ENCODE data around the gene CDH23. TPM values are rescaled to one million over a fixed set of nuclear protein-coding genes. Genes with fewer than 3 reads are reported as not detected.
A peak's percentile ranks its signal among the peaks of the same experiment; 100 is the strongest.

The CDH23 gene
- polyA plus RNA-seq, 2 of the 4 experiments (the other 2 are of a cell fraction), result 1.1 to 2.3 TPM

GRCh38 chr10:71529207-71529827 is 132.6 kb downstream of the CDH23 start:
- no peak for TF ChIP-seq RAD21 (conservative IDR thresholded peaks at IDR 0.05 in 1 of 2, IDR thresholded peaks at IDR 0.05 in 1 of 2)
- TF ChIP-seq RARB (CRISPR knock-in tag; IDR thresholded peaks at IDR 0.05), result no peak
- TF ChIP-seq FOXS1 (CRISPR knock-in tag; IDR thresholded peaks at IDR 0.05), result no peak
- TF ChIP-seq NFE2L2 (conservative IDR thresholded peaks at IDR 0.05; ENCODE audit: low read length), result no peak
- no peak for TF ChIP-seq NR3C1 (IDR thresholded peaks at IDR 0.05)
- no peak for TF ChIP-seq CBX2 (IDR thresholded peaks at IDR 0.05; ENCODE audit: borderline replicate concordance, low read depth)
- TF ChIP-seq USF2 (IDR thresholded peaks at IDR 0.05), result no peak
- TF ChIP-seq TP53 (CRISPR knock-in tag; IDR thresholded peaks at IDR 0.05), result no peak
- TF ChIP-seq GATA3 (IDR thresholded peaks at IDR 0.05; ENCODE audit: borderline replicate concordance), result no peak
- POLR2A ChIA-PET, result interaction anchor here (0.6 kb wide), 1 partner anchor 211 kb away, joined by 3 read pairs; the partner anchor contains the start of gene SLC29A3
- Histone ChIP-seq H3K4me2 (no peak overlapping the region), H3K27ac (no peak overlapping the region), H3K4me1 (no peaks in the 10 kb centered on the region), H3K9me3 (no peaks in the 10 kb centered on the region), H3K4me3 (no peak overlapping the region)
- DNase-seq (ENCODE audit: low read depth in 1 of 2, low spot score in 1 of 2), result no peak
- CTCF ChIA-PET, result interaction anchor here (0.6 to 1.4 kb wide), 5 partner anchors 16 to 215 kb away, joined by 3 to 4 read pairs (median 3); no protein-coding TSS in a partner anchor
- ATAC-seq, result 0 out of 6 replicates have a peak, but pooled peaks of 1 of the 2 experiments have one; percentile 23
- 76% methylated on average over 11 of the region's 11 CpGs for WGBS (ENCODE audit: missing lambda C conversion rate)
- no peak for FAIRE-seq

- POLR2A ChIA-PET, result no interaction called here
- FAIRE-seq, result no peak
- ATAC-seq, result no peak
Measured at GRCh38 chr10:71530781-71531180, 134.1 kb downstream of the CDH23 start.

More at GRCh38 chr10:71530781-71531180, 134.1 kb downstream of the CDH23 start:
- no peak for TF ChIP-seq HOXB5 (CRISPR knock-in tag; IDR thresholded peaks at IDR 0.05)
- no peak for TF ChIP-seq ATOH8 (CRISPR knock-in tag; IDR thresholded peaks at IDR 0.05; ENCODE audit: low read depth)
- TF ChIP-seq TFCP2L1 (CRISPR knock-in tag; IDR thresholded peaks at IDR 0.05), result no peak
- TF ChIP-seq CBX2 (IDR thresholded peaks at IDR 0.05; ENCODE audit: borderline replicate concordance, low read depth), result no peak
- TF ChIP-seq ZNF302 (CRISPR knock-in tag; IDR thresholded peaks at IDR 0.05), result no peak
- no peak for TF ChIP-seq USF2 (IDR thresholded peaks at IDR 0.05)
- no peak for TF ChIP-seq HEYL (CRISPR knock-in tag; IDR thresholded peaks at IDR 0.05)
- no peak for TF ChIP-seq ELK1 (IDR thresholded peaks at IDR 0.05; ENCODE audit: low read depth, low read length)
- no peak for TF ChIP-seq HOXB13 (CRISPR knock-in tag; IDR thresholded peaks at IDR 0.05; ENCODE audit: low read depth)
- TF ChIP-seq KDM1A (IDR thresholded peaks at IDR 0.05; ENCODE audit: low read depth), result no peak
- TF ChIP-seq FOSB (CRISPR knock-in tag; IDR thresholded peaks at IDR 0.05), result no peak
- no peak for TF ChIP-seq GATA3 (IDR thresholded peaks at IDR 0.05; ENCODE audit: borderline replicate concordance)
- TF ChIP-seq MYC (IDR thresholded peaks at IDR 0.05; ENCODE audit: borderline replicate concordance, low read length), result no peak
- no peak for TF ChIP-seq FOXS1 (CRISPR knock-in tag; IDR thresholded peaks at IDR 0.05)
- no peak for TF ChIP-seq JUN (IDR thresholded peaks at IDR 0.05)
- TF ChIP-seq RNF2 (IDR thresholded peaks at IDR 0.05; ENCODE audit: borderline replicate concordance, low read depth), result no peak
- no peak for TF ChIP-seq BHLHE40 (IDR thresholded peaks at IDR 0.05; ENCODE audit: low read depth, low read length)
- WGBS (ENCODE audit: missing lambda C conversion rate), result 56% methylated on average over 4 of the region's 4 CpGs
- Histone ChIP-seq H3K4me1 (no peaks in the 10 kb centered on the region), H3K4me3 (no peak overlapping the region), H3K9me3 (no peaks in the 10 kb centered on the region), H3K27ac (no peak overlapping the region), H3K4me2 (no peak overlapping the region)
- DNase-seq (ENCODE audit: low read depth in 1 of 2, low spot score in 1 of 2), result no peak
- CTCF ChIA-PET, result interaction anchor here (1.2 to 2.4 kb wide), 3 partner anchors 11 to 59 kb away, joined by 3 to 8 read pairs (median 5); no protein-coding TSS in a partner anchor

Data from A549 (cell line).